ENCODE data around the gene HTR2A.

HTR2A gene

DNA sequence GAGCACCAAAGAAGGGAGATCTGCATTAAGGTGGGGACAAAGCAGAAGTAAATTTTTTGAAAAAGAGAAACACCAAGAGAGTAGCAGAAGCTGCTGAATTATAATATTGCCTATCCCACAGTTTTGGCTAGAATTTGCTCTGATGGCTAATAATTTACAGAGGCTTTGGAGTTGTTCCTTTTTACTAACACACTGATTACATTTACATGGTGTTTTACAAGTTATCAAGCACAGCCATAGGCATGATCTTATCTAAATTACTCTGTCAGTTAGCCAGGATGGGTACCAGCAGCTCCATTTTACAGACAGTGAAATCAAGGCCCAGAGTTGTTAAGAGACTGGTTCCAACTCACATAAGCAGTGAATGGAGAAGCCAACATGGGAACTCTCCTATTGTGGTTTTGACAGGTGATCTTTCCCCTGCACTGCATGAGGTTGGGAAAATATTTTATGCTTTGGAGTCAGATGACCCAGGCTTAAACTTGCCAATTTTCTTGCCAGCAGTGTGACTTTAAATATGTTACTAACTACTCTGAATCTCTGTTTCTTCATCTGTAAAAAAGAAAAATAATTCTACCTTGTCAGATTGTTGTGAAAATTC is 66.3 kb downstream of the HTR2A start:
- DNase-seq (ENCODE audit: extremely low read depth, low read depth): no peak
- TF ChIP-seq, protein P1, sequence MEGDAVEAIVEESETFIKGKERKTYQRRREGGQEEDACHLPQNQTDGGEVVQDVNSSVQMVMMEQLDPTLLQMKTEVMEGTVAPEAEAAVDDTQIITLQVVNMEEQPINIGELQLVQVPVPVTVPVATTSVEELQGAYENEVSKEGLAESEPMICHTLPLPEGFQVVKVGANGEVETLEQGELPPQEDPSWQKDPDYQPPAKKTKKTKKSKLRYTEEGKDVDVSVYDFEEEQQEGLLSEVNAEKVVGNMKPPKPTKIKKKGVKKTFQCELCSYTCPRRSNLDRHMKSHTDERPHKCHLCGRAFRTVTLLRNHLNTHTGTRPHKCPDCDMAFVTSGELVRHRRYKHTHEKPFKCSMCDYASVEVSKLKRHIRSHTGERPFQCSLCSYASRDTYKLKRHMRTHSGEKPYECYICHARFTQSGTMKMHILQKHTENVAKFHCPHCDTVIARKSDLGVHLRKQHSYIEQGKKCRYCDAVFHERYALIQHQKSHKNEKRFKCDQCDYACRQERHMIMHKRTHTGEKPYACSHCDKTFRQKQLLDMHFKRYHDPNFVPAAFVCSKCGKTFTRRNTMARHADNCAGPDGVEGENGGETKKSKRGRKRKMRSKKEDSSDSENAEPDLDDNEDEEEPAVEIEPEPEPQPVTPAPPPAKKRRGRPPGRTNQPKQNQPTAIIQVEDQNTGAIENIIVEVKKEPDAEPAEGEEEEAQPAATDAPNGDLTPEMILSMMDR (IDR thresholded peaks at IDR 0.05; ENCODE audit: low read depth, low read length, missing control alignments): no peak
- H3K4me3 ChIP-seq (replicated peaks; ENCODE audit: low read depth, low read length): no peak overlapping the region

DNA sequence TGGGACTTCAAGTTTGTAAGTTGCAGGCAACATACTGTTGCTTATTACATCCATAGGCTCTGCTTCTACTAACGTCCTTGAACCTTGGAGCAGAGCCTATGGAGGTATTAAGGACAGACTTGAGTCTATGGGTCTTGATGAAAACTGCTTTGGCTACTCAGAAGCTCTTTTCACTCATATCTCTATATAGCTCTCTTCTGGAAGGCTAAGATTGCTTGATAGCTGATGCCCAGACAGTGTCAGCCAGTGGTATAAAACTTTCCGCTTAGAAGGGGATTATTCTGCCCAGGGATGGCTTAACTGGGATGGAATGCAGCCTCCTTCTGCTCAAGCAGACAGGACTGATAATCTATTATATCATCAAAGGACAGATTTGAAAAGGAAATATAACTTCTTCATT is 74.3 kb downstream of the HTR2A start:
- H3K4me3 ChIP-seq (replicated peaks; ENCODE audit: low read depth, low read length): no peak overlapping the region
- DNase-seq (ENCODE audit: extremely low read depth, low read depth): no peak
- TF ChIP-seq, protein P1 (IDR thresholded peaks at IDR 0.05; ENCODE audit: low read depth, low read length, missing control alignments): no peak

DNA sequence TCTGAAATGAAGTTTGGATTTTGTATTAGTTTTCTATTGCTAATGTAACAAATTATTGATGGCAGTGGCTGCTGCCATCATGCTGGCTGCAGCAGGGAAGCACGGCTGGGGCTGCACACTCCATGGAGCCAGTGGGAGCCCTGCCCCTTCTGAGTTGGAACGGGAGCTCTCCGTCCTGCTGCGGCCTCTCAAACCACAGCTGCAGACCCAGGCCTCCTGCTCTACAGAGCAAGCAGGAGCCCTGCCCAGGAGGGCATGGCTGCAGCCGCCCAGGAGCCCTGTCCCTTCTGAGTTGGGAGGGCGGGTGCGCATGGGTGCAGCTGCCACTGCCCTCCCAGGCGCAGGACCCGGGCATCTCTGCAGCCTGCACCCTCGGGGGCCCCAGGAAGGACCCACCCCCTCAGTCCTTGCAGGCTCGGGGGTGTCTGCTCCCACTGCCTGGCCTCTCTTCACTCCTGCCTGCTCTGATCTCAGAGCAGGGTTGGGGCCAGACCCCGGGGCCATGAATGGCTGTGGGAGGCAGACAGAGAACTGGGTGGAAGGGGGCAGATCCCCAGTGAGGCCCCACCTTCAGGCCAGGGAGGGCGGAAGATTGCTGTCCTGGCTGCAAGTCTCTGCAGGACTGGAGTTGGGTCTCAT is 78.9 kb downstream of the HTR2A start:
- TF ChIP-seq, protein P1 (IDR thresholded peaks at IDR 0.05; ENCODE audit: low read depth, low read length, missing control alignments): no peak
- no peak for DNase-seq (ENCODE audit: extremely low read depth, low read depth)
- no peak overlapping the region for H3K4me3 ChIP-seq (replicated peaks; ENCODE audit: low read depth, low read length)

DNA sequence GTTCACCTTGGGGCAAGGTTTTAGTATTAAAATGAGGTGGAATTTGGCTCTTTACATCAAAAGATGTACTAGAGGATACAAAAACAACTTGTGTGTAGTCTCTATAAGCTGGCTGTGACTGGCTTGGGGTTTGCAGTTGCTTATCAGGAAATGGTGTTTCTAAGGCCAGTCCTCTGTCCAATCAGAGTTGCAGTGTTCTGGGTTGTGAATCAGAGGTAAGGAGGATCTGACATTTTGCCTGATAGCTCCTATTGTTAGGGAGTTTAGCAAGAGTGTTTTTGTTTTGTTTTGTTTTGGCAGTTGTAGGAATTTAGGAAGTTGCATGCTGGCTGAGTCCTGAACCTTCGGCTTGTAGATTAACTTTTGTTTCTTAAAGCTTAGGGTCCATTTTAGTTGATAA is 79.8 kb downstream of the HTR2A start:
- TF ChIP-seq, protein P1 (IDR thresholded peaks at IDR 0.05; ENCODE audit: low read depth, low read length, missing control alignments): no peak
- no peak for DNase-seq (ENCODE audit: extremely low read depth, low read depth)
- no peak overlapping the region for H3K4me3 ChIP-seq (replicated peaks; ENCODE audit: low read depth, low read length)

DNA sequence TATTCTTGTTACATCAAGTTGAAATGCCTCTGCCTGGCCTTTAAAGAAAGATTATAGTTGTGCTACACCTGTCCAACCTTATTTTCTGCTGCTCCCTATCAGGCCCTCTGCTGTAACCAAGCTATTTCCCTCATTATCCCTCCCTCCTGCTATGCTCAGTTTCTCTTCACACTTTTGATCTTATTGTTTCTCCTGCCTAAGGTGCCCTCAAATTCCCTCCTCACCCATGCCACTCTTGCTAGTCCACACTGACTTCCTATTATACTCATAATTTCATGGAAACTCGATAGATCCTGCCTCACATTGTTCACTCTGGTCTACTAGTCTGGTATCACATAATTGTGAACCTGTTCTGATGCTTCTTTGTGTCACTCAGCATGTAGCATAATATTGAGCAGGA is 80.5 kb downstream of the HTR2A start:
- H3K4me3 ChIP-seq (replicated peaks; ENCODE audit: low read depth, low read length): no peak overlapping the region
- TF ChIP-seq, protein P1 (IDR thresholded peaks at IDR 0.05; ENCODE audit: low read depth, low read length, missing control alignments): no peak
- no peak for DNase-seq (ENCODE audit: extremely low read depth, low read depth)

DNA sequence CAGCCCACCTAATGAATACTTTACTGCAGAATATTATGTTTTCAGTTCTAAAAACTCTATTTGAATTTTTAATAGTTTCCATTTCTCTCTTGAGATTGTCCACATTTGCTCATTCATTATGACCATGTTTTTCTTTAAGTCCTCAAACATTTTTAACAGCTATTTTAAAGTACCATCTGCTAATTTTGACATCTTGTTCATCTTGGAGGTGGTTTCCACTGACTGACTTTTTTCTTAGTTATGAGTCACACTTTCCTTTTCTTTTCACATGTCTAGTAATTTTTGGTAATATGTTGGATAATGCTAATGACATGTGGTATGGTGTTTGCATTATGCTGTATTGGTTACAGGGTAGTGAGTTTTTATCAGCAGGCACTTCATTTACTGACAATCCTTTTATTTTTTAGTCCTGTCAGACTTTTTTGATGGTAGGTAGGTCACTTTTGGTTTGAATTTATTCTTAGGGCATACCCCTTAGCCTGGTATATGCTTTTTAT is 84.5 kb downstream of the HTR2A start:
- H3K4me3 ChIP-seq (replicated peaks; ENCODE audit: low read depth, low read length): no peak overlapping the region
- TF ChIP-seq, protein P1 (IDR thresholded peaks at IDR 0.05; ENCODE audit: low read depth, low read length, missing control alignments): no peak
- no peak for DNase-seq (ENCODE audit: extremely low read depth, low read depth)

Data from HFF-Myc (cell line).